Stimulated activated naive B cell treated with anti-CD40 and anti-IgM and Interleukin-4, amounts not matched to agents 10 μg/mL and 1 μg/mL and 100 μg/mL, for 72 hours (primary cell): ENCODE data around the gene SH3PXD2B.

Experiments
- ATAC-seq, 2 donors: fragments of 150-1000 bp; cut with Tn5 transposase; replicated peaks; 2 replicates each; pipeline ENCODE4 v1.10.0; 2021; ENCODE audit warnings: moderate library complexity in 1 of 2
- DNase-seq: peaks from one replicate; pipeline ENCODE4 v3.0.0; 2021
- H3K27ac Mint-ChIP-seq: one replicate; pipeline ENCODE4 v1.8.0; 2022; ENCODE audit warnings: mild to moderate bottlenecking, mixed read lengths
- H3K27me3 Mint-ChIP-seq, 2 donors: one replicate each; pipeline ENCODE4 v1.8.0; 2022; ENCODE audit warnings: mixed read lengths in 2 of 2
- H3K36me3 Mint-ChIP-seq, 2 donors: one replicate each; pipeline ENCODE4 v1.8.0; 2022; ENCODE audit warnings: mixed read lengths in 2 of 2, mild to moderate bottlenecking in 1 of 2
- H3K4me1 Mint-ChIP-seq, 2 donors: one replicate each; pipeline ENCODE4 v1.8.0; 2022; ENCODE audit warnings: mixed read lengths in 2 of 2, mild to moderate bottlenecking in 1 of 2
- H3K4me3 Mint-ChIP-seq, 2 donors: one replicate each; pipeline ENCODE4 v1.8.0; 2022; ENCODE audit warnings: mild to moderate bottlenecking in 2 of 2, mixed read lengths in 2 of 2, moderate library complexity in 1 of 2
- H3K9me3 Mint-ChIP-seq, 2 donors: one replicate each; pipeline ENCODE4 v1.8.0; 2022; ENCODE audit warnings: mixed read lengths in 2 of 2, mild to moderate bottlenecking in 1 of 2

Gene SH3PXD2B

DNA sequence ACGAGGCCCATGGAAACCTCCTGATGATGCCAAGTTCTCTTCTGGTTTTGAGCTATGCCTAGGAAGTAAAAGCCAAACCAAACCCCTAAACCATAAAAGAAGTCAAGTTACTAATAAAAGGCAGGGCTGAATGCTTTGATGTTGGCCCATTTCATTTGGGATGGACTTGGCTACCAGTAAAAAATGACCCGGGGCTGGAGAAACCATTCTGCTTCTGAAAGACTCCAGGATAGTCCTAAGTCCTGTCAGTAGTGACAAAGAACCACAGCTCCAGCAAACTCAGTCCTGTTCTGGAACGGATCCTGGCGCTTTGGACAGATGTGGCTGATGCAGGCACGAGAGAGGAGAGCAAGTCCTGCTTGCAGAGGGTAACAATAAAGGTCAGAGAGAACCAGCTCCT, 68.6 kb downstream of the SH3PXD2B start:
- no peaks in the 10 kb centered on the region for H3K9me3 Mint-ChIP-seq

GRCh38 chr5:172385010-172385563, 69.2 kb downstream of the SH3PXD2B start:
- no peaks in the 10 kb centered on the region for H3K4me1 Mint-ChIP-seq
- H3K27ac Mint-ChIP-seq: no peak overlapping the region
- ATAC-seq: no peak

More for the DNA sequence above, 68.6 kb downstream of the SH3PXD2B start:
- H3K4me1 Mint-ChIP-seq: no peaks in the 10 kb centered on the region
- H3K4me3 Mint-ChIP-seq: no peak overlapping the region
- H3K36me3 Mint-ChIP-seq: no peaks in the 10 kb centered on the region
- H3K27me3 Mint-ChIP-seq: peaks cover 0 to 12% of the 10 kb centered on the region in 2 donors
- no peak for ATAC-seq
- no peak for DNase-seq
- no peak overlapping the region for H3K27ac Mint-ChIP-seq

DNA sequence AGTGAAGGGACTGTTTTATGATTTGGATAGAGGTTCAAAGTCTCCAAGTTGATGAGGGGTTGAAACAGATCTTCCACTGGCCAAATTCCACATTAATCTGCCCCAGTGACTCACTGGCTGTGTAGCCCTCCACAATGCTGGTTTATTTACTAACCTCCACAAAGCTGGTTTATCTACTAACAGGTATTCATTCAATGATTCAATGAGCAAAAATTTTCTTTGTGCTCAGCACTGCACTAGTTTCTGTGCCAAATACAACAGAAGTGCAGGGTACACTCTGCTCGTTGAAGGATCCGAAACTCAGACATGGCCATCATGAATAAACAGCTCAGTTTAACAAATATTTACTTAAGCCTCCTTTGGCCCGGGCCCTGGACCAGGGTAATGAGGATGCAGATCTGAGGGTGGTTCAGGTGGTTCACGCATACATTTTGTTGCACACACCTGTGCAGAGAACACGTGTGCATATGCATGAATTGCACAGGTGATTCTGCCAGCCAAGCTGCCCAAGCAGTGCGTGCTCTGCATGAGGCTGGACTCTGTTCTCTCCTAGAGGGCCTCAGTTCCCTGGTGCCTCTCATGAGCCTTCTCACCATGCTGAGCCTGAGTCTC, 71.0 kb downstream of the SH3PXD2B start:
- Mint-ChIP-seq H3K4me3 (no peak overlapping the region), H3K27ac (no peak overlapping the region), H3K4me1 (no peaks in the 10 kb centered on the region), H3K9me3 (no peaks in the 10 kb centered on the region), H3K27me3 (peaks cover 0 to 12% of the 10 kb centered on the region in 2 donors), H3K36me3 (no peaks in the 10 kb centered on the region)
- ATAC-seq (no peak), DNase-seq (no peak)

More at GRCh38 chr5:172385010-172385563, 69.2 kb downstream of the SH3PXD2B start:
- DNase-seq: no peak
- H3K9me3 Mint-ChIP-seq: no peaks in the 10 kb centered on the region
- H3K36me3 Mint-ChIP-seq: no peaks in the 10 kb centered on the region
- H3K4me3 Mint-ChIP-seq: no peak overlapping the region
- H3K27me3 Mint-ChIP-seq: peaks cover 0 to 12% of the 10 kb centered on the region in 2 donors

- ATAC-seq (no peak), DNase-seq (no peak)
- H3K27me3 Mint-ChIP-seq: peaks cover 4 to 12% of the 10 kb centered on the region in 2 donors
- no peak overlapping the region for H3K27ac Mint-ChIP-seq
- peaks cover 0 to 2% of the 10 kb centered on the region in 2 donors for H3K4me1 Mint-ChIP-seq
- no peaks in the 10 kb centered on the region for H3K9me3 Mint-ChIP-seq
- no peak overlapping the region for H3K4me3 Mint-ChIP-seq
- no peaks in the 10 kb centered on the region for H3K36me3 Mint-ChIP-seq
These were observed 73.2 kb downstream of the SH3PXD2B start for GRCh38 chr5:172380987-172381643.

- no peak for DNase-seq
- H3K9me3 Mint-ChIP-seq: no peaks in the 10 kb centered on the region
- no peak overlapping the region for H3K27ac Mint-ChIP-seq
- H3K27me3 Mint-ChIP-seq: peaks cover 4 to 12% of the 10 kb centered on the region in 2 donors
- peaks cover 0 to 2% of the 10 kb centered on the region in 2 donors for H3K4me1 Mint-ChIP-seq
- no peak for ATAC-seq
- H3K4me3 Mint-ChIP-seq: no peak overlapping the region
- no peaks in the 10 kb centered on the region for H3K36me3 Mint-ChIP-seq
These were observed 73.9 kb downstream of the SH3PXD2B start for GRCh38 chr5:172380301-172380986.

DNA sequence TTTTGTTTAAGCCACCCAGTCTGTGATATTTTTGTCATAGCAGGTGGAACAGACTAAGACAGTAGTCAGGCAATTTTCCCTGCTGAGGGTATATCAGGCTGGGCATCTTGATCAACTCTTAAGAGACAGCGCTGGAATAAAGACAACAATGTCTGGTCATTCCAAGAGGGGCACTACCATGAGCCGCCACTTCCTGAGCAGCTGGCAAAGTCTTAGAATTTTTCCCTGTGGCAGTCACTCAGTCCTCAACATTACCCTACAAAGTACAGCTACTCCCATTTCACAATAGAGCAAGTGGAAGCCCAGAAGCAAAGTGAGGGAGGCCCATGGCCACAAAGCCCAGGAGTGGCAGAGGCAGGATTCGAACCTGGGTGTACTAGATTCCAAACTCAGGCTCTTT, 74.8 kb downstream of the SH3PXD2B start:
- DNase-seq (no peak), ATAC-seq (peak in 1 of 2 donors; percentile 23)
- Mint-ChIP-seq H3K36me3 (no peaks in the 10 kb centered on the region), H3K27me3 (peaks cover 4 to 12% of the 10 kb centered on the region in 2 donors), H3K4me3 (no peak overlapping the region), H3K9me3 (no peaks in the 10 kb centered on the region), H3K27ac (no peak overlapping the region), H3K4me1 (peaks cover 0 to 2% of the 10 kb centered on the region in 2 donors)

GRCh38 chr5:172377856-172378255, 76.5 kb downstream of the SH3PXD2B start:
- peaks cover 0 to 2% of the 10 kb centered on the region in 2 donors for H3K4me1 Mint-ChIP-seq
- DNase-seq: no peak
- peak; percentile 12 to 52 for ATAC-seq
- H3K9me3 Mint-ChIP-seq: no peaks in the 10 kb centered on the region
- no peak overlapping the region for H3K4me3 Mint-ChIP-seq
- H3K27ac Mint-ChIP-seq: no peak overlapping the region
- no peaks in the 10 kb centered on the region for H3K36me3 Mint-ChIP-seq
- H3K27me3 Mint-ChIP-seq: peaks cover 4 to 12% of the 10 kb centered on the region in 2 donors

DNA sequence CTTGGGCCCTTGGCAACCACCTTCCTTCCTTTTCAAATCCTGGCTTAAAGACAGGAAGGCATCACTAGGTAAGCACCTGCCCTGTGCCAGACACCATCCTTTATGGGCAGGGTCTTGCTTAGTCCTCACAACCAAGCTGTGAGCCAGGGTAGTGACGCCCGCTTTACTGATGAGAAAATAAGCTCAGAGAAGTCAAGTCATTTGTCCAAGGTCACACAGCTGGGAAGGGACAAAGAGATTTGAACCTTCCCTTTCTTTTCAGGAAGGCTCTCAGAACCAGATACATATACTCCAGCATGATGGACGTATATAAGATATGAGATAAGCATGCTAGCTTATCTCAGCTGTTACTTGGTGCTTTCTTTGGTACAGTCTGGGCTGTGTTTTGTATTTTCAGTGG, 76.9 kb downstream of the SH3PXD2B start:
- Mint-ChIP-seq H3K4me1 (peaks cover 0 to 2% of the 10 kb centered on the region in 2 donors), H3K4me3 (no peak overlapping the region), H3K36me3 (no peaks in the 10 kb centered on the region), H3K9me3 (no peaks in the 10 kb centered on the region), H3K27me3 (peaks cover 4 to 12% of the 10 kb centered on the region in 2 donors), H3K27ac (no peak overlapping the region)
- no peak for ATAC-seq
- no peak for DNase-seq

GRCh38 chr5:172374783-172375182, 79.5 kb downstream of the SH3PXD2B start:
- Mint-ChIP-seq H3K27me3 (peaks cover 0 to 4% of the 10 kb centered on the region in 2 donors), H3K36me3 (peaks cover 0 to 3% of the 10 kb centered on the region in 2 donors), H3K27ac (no peak overlapping the region), H3K4me1 (peaks cover 0 to 2% of the 10 kb centered on the region in 2 donors), H3K9me3 (peaks cover 8 to 9% of the 10 kb centered on the region in 2 donors), H3K4me3 (no peak overlapping the region)
- no peak for DNase-seq
- ATAC-seq: no peak

GRCh38 chr5:172373680-172374079, 80.6 kb downstream of the SH3PXD2B start:
- Mint-ChIP-seq H3K36me3 (peaks cover 0 to 3% of the 10 kb centered on the region in 2 donors), H3K27me3 (peaks cover 0 to 4% of the 10 kb centered on the region in 2 donors), H3K4me3 (no peak overlapping the region), H3K9me3 (peaks cover 8 to 9% of the 10 kb centered on the region in 2 donors), H3K4me1 (peaks cover 0 to 2% of the 10 kb centered on the region in 2 donors), H3K27ac (no peak overlapping the region)
- ATAC-seq: no peak
- no peak for DNase-seq

GRCh38 chr5:172371684-172372083, 82.6 kb downstream of the SH3PXD2B start:
- Mint-ChIP-seq H3K27me3 (no peaks in the 10 kb centered on the region), H3K9me3 (peaks cover 9 to 10% of the 10 kb centered on the region in 2 donors), H3K4me1 (no peaks in the 10 kb centered on the region), H3K27ac (no peak overlapping the region), H3K4me3 (no peak overlapping the region), H3K36me3 (peaks cover 0 to 3% of the 10 kb centered on the region in 2 donors)
- ATAC-seq (no peak), DNase-seq (no peak)

GRCh38 chr5:172370648-172371545, 83.4 kb downstream of the SH3PXD2B start:
- ATAC-seq: no peak
- Mint-ChIP-seq H3K4me1 (no peaks in the 10 kb centered on the region), H3K36me3 (peaks cover 0 to 3% of the 10 kb centered on the region in 2 donors)

GRCh38 chr5:172370237-172370640, 84.1 kb downstream of the SH3PXD2B start:
- no peaks in the 10 kb centered on the region for H3K4me1 Mint-ChIP-seq
- ATAC-seq (no peak), DNase-seq (no peak)
- H3K9me3 Mint-ChIP-seq: peaks cover 9 to 10% of the 10 kb centered on the region in 2 donors
- no peak overlapping the region for H3K4me3 Mint-ChIP-seq
- no peaks in the 10 kb centered on the region for H3K27me3 Mint-ChIP-seq
- H3K36me3 Mint-ChIP-seq: peaks cover 0 to 3% of the 10 kb centered on the region in 2 donors
- no peak overlapping the region for H3K27ac Mint-ChIP-seq

More at GRCh38 chr5:172370648-172371545, 83.4 kb downstream of the SH3PXD2B start:
- H3K9me3 Mint-ChIP-seq: peaks cover 9 to 10% of the 10 kb centered on the region in 2 donors
- DNase-seq: no peak
- no peak overlapping the region for H3K27ac Mint-ChIP-seq
- no peak overlapping the region for H3K4me3 Mint-ChIP-seq
- no peaks in the 10 kb centered on the region for H3K27me3 Mint-ChIP-seq
